Ishikawa (cell line): ENCODE measurements around the gene KCNJ3.

Source experiments
- CEBPB ChIP-seq: IDR thresholded peaks from 2 replicates; pipeline ENCODE4 v1.6.1; 2012
- EGR1 ChIP-seq: IDR thresholded peaks from 2 replicates; pipeline ENCODE4 v1.6.1; 2012
- EP300 ChIP-seq: IDR thresholded peaks from 2 replicates; pipeline ENCODE4 v1.6.1; 2012; ENCODE audit warnings: borderline replicate concordance
- NFIC ChIP-seq: IDR thresholded peaks from 2 replicates; pipeline ENCODE4 v1.6.1; 2012
- TAF1 ChIP-seq: IDR thresholded peaks from 2 replicates; pipeline ENCODE4 v1.6.1; 2012; ENCODE audit warnings: low read depth, mild to moderate bottlenecking
- TCF12 ChIP-seq: IDR thresholded peaks from 2 replicates; pipeline ENCODE4 v1.6.1; 2012; ENCODE audit warnings: low read depth
- TEAD4 ChIP-seq: IDR thresholded peaks from 2 replicates; pipeline ENCODE4 v1.6.1; 2012
- TF ChIP-seq, protein P1 (sequence below): IDR thresholded peaks from 2 replicates; pipeline ENCODE4 v1.6.1; 2012
- TF ChIP-seq, protein P2 (sequence below): IDR thresholded peaks from 2 replicates; pipeline ENCODE4 v1.6.1; 2012

DNA sequence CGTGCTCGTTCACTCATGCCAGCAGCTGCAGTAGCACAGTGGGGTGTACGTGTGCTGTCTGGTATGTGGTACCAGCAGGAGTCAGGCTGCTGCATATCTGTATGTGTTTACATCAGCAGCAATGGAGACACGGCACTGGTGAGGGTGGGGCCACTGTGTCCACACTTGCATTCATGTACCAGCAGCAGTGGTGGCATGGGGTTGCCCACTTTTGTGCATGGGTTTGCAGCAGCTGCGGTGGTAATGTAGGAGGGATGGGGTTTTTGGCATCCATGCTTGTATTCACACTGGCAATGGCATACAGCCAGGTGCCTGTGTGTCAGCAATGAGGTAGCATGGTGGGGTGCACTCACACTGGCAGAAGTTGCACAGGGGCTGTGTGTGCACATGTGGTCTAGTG is 187.8 kb downstream of the KCNJ3 start:
- TF ChIP-seq NFIC, result no peak
- TF ChIP-seq CEBPB, result no peak
- no peak for TF ChIP-seq EGR1
- no peak for TF ChIP-seq EP300
- TF ChIP-seq TAF1, result no peak
- TF ChIP-seq, protein P1, sequence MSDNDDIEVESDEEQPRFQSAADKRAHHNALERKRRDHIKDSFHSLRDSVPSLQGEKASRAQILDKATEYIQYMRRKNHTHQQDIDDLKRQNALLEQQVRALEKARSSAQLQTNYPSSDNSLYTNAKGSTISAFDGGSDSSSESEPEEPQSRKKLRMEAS, result no peak
- TF ChIP-seq TEAD4, result no peak
- TF ChIP-seq, protein P2, sequence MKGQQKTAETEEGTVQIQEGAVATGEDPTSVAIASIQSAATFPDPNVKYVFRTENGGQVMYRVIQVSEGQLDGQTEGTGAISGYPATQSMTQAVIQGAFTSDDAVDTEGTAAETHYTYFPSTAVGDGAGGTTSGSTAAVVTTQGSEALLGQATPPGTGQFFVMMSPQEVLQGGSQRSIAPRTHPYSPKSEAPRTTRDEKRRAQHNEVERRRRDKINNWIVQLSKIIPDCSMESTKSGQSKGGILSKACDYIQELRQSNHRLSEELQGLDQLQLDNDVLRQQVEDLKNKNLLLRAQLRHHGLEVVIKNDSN, result no peak
- TF ChIP-seq TCF12, result no peak
